Measurements from ENCODE around the gene C11orf65. TPM values are rescaled to one million over a fixed set of nuclear protein-coding genes. Genes with fewer than 3 reads are reported as not detected.
A peak's percentile ranks its signal among the peaks of the same experiment; 100 is the strongest.

C11orf65 gene
- 0.30 and 0.40 TPM in 2 replicates for total RNA-seq

GRCh38 chr11:108467091-108467823 lies at the start of gene C11orf65:
C11orf65 (minus strand) TSS chr11:108467529; CDS start chr11:108461559, 5,970 bp downstream.
- Mint-ChIP-seq H3K27me3 (no peaks in the 10 kb centered on the region), H3K4me1 (peaks cover 13% of the 10 kb centered on the region), H3K36me3 (ENCODE audit: low read depth) (peaks cover under 1% of the 10 kb centered on the region), H3K9me3 (no peaks in the 10 kb centered on the region), H3K4me3 (peak within 1 kb of the TSS; percentile 100), H3K27ac (peak within 1 kb of the TSS; percentile 100)
- intact Hi-C loops (cut with micrococcal nuclease), result loop anchor here (1.0 to 2.0 kb wide), 8 partner anchors 30 to 902 kb away; partner anchors contain the start of genes ACAT1, ALKBH8, CUL5 and EXPH5
- peak; percentile 99 for DNase-seq

GRCh38 chr11:108516125-108516524 lies 48.8 kb upstream of the C11orf65 start:
- peaks cover 1% of the 10 kb centered on the region for H3K36me3 Mint-ChIP-seq (ENCODE audit: low read depth)
- intact Hi-C loops (cut with micrococcal nuclease), result no loop called here
- no peaks in the 10 kb centered on the region for H3K27me3 Mint-ChIP-seq

GRCh38 chr11:108512708-108513107 lies 45.4 kb upstream of the C11orf65 start:
- Mint-ChIP-seq H3K4me1 (no peaks in the 10 kb centered on the region), H3K4me3 (no peak overlapping the region), H3K9me3 (no peaks in the 10 kb centered on the region), H3K27me3 (no peaks in the 10 kb centered on the region), H3K27ac (no peak overlapping the region), H3K36me3 (ENCODE audit: low read depth) (peaks cover 1% of the 10 kb centered on the region)
- intact Hi-C loops (cut with micrococcal nuclease), result no loop called here
- no peak for DNase-seq

More at GRCh38 chr11:108516125-108516524, 48.8 kb upstream of the C11orf65 start:
- no peak for DNase-seq
- no peaks in the 10 kb centered on the region for H3K4me1 Mint-ChIP-seq
- no peaks in the 10 kb centered on the region for H3K9me3 Mint-ChIP-seq
- no peak overlapping the region for H3K4me3 Mint-ChIP-seq
- H3K27ac Mint-ChIP-seq, result no peak overlapping the region

- Mint-ChIP-seq H3K27ac (no peak overlapping the region), H3K27me3 (no peaks in the 10 kb centered on the region), H3K4me1 (no peaks in the 10 kb centered on the region), H3K36me3 (ENCODE audit: low read depth) (peaks cover 1% of the 10 kb centered on the region), H3K9me3 (no peaks in the 10 kb centered on the region), H3K4me3 (no peak overlapping the region)
- no peak for DNase-seq
- intact Hi-C loops (cut with micrococcal nuclease), result no loop called here
Measured at GRCh38 chr11:108511851-108512474, 44.6 kb upstream of the C11orf65 start.

GRCh38 chr11:108508653-108509593 lies 41.6 kb upstream of the C11orf65 start:
- H3K4me3 Mint-ChIP-seq, result no peak overlapping the region
- intact Hi-C loops (cut with micrococcal nuclease), result no loop called here
- no peaks in the 10 kb centered on the region for H3K4me1 Mint-ChIP-seq
- H3K36me3 Mint-ChIP-seq (ENCODE audit: low read depth), result no peaks in the 10 kb centered on the region
- H3K9me3 Mint-ChIP-seq, result no peaks in the 10 kb centered on the region
- no peak overlapping the region for H3K27ac Mint-ChIP-seq
- DNase-seq, result no peak
- H3K27me3 Mint-ChIP-seq, result no peaks in the 10 kb centered on the region

GRCh38 chr11:108501396-108501795 lies 34.1 kb upstream of the C11orf65 start:
- Mint-ChIP-seq H3K27me3 (no peaks in the 10 kb centered on the region), H3K36me3 (ENCODE audit: low read depth) (peaks cover 1% of the 10 kb centered on the region), H3K27ac (no peak overlapping the region), H3K4me3 (no peak overlapping the region), H3K9me3 (no peaks in the 10 kb centered on the region), H3K4me1 (peaks cover 16% of the 10 kb centered on the region)
- intact Hi-C loops (cut with micrococcal nuclease), result no loop called here
- no peak for DNase-seq

GRCh38 chr11:108500721-108501120 lies 33.4 kb upstream of the C11orf65 start:
- peaks cover 20% of the 10 kb centered on the region for H3K4me1 Mint-ChIP-seq
- H3K4me3 Mint-ChIP-seq, result no peak overlapping the region
- H3K27ac Mint-ChIP-seq, result no peak overlapping the region
- peaks cover 3% of the 10 kb centered on the region for H3K36me3 Mint-ChIP-seq (ENCODE audit: low read depth)
- H3K27me3 Mint-ChIP-seq, result no peaks in the 10 kb centered on the region
- H3K9me3 Mint-ChIP-seq, result no peaks in the 10 kb centered on the region
- intact Hi-C loops (cut with micrococcal nuclease), result no loop called here
- no peak for DNase-seq

- DNase-seq, result no peak
- intact Hi-C loops (cut with micrococcal nuclease), result no loop called here
- Mint-ChIP-seq H3K9me3 (no peaks in the 10 kb centered on the region), H3K27me3 (no peaks in the 10 kb centered on the region), H3K4me3 (no peak overlapping the region), H3K27ac (no peak overlapping the region), H3K36me3 (ENCODE audit: low read depth) (peaks cover 5% of the 10 kb centered on the region), H3K4me1 (peaks cover 22% of the 10 kb centered on the region)
Measured at GRCh38 chr11:108500169-108500568, 32.8 kb upstream of the C11orf65 start.

- Mint-ChIP-seq H3K27ac (peak overlapping the region; percentile 93), H3K27me3 (no peaks in the 10 kb centered on the region), H3K9me3 (no peaks in the 10 kb centered on the region), H3K36me3 (ENCODE audit: low read depth) (peaks cover 6% of the 10 kb centered on the region), H3K4me1 (peaks cover 22% of the 10 kb centered on the region), H3K4me3 (peak overlapping the region; percentile 80)
- DNase-seq, result no peak
- intact Hi-C loops (cut with micrococcal nuclease), result loop anchor here (5.0 kb wide), 1 partner anchor 262 kb away; no protein-coding TSS in a partner anchor
Measured at GRCh38 chr11:108498816-108499408, 31.6 kb upstream of the C11orf65 start.

GRCh38 chr11:108498046-108498815 lies 30.9 kb upstream of the C11orf65 start, which contains the start of gene POGLUT3:
POGLUT3 (minus strand) TSS chr11:108498384; CDS start chr11:108498366, 18 bp downstream.
- intact Hi-C loops (cut with micrococcal nuclease), result loop anchor here (5.0 kb wide), 1 partner anchor 261 kb away; no protein-coding TSS in a partner anchor

GRCh38 chr11:108497317-108498045 lies 30.2 kb upstream of the C11orf65 start:
- H3K27ac Mint-ChIP-seq, result peak overlapping the region; percentile 97
- peaks cover 6% of the 10 kb centered on the region for H3K36me3 Mint-ChIP-seq (ENCODE audit: low read depth)
- no peaks in the 10 kb centered on the region for H3K9me3 Mint-ChIP-seq
- no peaks in the 10 kb centered on the region for H3K27me3 Mint-ChIP-seq
- H3K4me3 Mint-ChIP-seq, result peak overlapping the region; percentile 89
- intact Hi-C loops (cut with micrococcal nuclease), result loop anchor here (1.0 to 5.0 kb wide), 6 partner anchors 30 to 376 kb away; partner anchors contain the start of genes ACAT1, ATM, C11orf65 and DDX10
- DNase-seq, result peak; percentile 91
- peaks cover 22% of the 10 kb centered on the region for H3K4me1 Mint-ChIP-seq

More at GRCh38 chr11:108498046-108498815, 30.9 kb upstream of the C11orf65 start, which contains the start of gene POGLUT3:
- Mint-ChIP-seq H3K4me3 (peak within 1 kb of the TSS; percentile 89), H3K4me1 (peaks cover 22% of the 10 kb centered on the region), H3K27ac (peak within 1 kb of the TSS; percentile 97), H3K36me3 (ENCODE audit: low read depth) (peaks cover 6% of the 10 kb centered on the region), H3K9me3 (no peaks in the 10 kb centered on the region), H3K27me3 (no peaks in the 10 kb centered on the region)
- DNase-seq, result peak; percentile 85

Measured in activated CD4-positive, alpha-beta T cell treated with anti-CD3 and anti-CD28 coated beads, Interleukin-2, amount 10 ng/mL, durations not matched to agents 24 days and 14 days (primary cell).